ENCODE data around the gene EIF4G2. TPM values are rescaled to one million over a fixed set of nuclear protein-coding genes. Genes with fewer than 3 reads are reported as not detected.

Gene EIF4G2
- total and polyA plus RNA-seq, 2 of the 8 experiments (the other 6 are each of a cell fraction or from before 2014, with no cell fraction given) = 438 to 964 TPM

GRCh38 chr11:10771457-10771856 lies 37.3 kb downstream of the EIF4G2 start:
- WGBS, 2 experiments (ENCODE audit: extremely low coverage in 1 of 2, insufficient coverage in 1 of 2, insufficient read length in 1 of 2, insufficient replicate concordance in 2 of 2, low coverage in 1 of 2, low lambda C conversion rate in 2 of 2, missing lambda C conversion rate in 1 of 2) = 91% methylated on average over 1 of the region's 1 CpG; no CpG with 5 or more reads in 1 of the 2 experiments
- Histone ChIP-seq H3K23me2 (ENCODE audit: low read depth, low read length) (no peaks in the 10 kb centered on the region), H3K4me3 (ENCODE audit: extremely low read depth in 1 of 4, insufficient read depth in 2 of 4, low read depth in 3 of 4, low read length in 4 of 4) (no peak overlapping the region), H3K9me3 (ENCODE audit: insufficient read depth in 2 of 2, low read depth in 1 of 2, low read length in 1 of 2) (no peaks in the 10 kb centered on the region), H3K18ac (ENCODE audit: extremely low read depth, low read length) (no peak overlapping the region), H2AK5ac (ENCODE audit: low read depth, low read length) (no peak overlapping the region), H3K9ac (replicated peaks in 1 of 4; ENCODE audit: extremely low read depth in 1 of 4, low read depth in 3 of 4, low read length in 3 of 4) (no peak overlapping the region), H3K56ac (replicated peaks; ENCODE audit: insufficient read length, low read depth, low read length) (no peak overlapping the region), H4K5ac (ENCODE audit: insufficient read length, low read depth, low read length) (no peak overlapping the region), H2BK120ac (replicated peaks; ENCODE audit: low read depth, low read length) (no peak overlapping the region), H2BK5ac (ENCODE audit: low read depth, low read length) (no peak overlapping the region), H3K27me3 (replicated peaks in 1 of 4; ENCODE audit: control insufficient read depth in 3 of 4, extremely low read depth in 1 of 4, insufficient read depth in 3 of 4, low read length in 3 of 4) (no peaks in the 10 kb centered on the region), H3K79me1 (ENCODE audit: low read depth, low read length) (no peaks in the 10 kb centered on the region), H3K4ac (replicated peaks; ENCODE audit: insufficient read length, low read depth, low read length) (no peak overlapping the region), H2BK20ac (ENCODE audit: low read length) (no peak overlapping the region), H3K4me2 (ENCODE audit: insufficient read depth in 1 of 2, low read depth in 2 of 2, low read length in 2 of 2) (no peak overlapping the region), H4K8ac (ENCODE audit: extremely low read depth, insufficient read depth, low read length) (no peak overlapping the region), H3K14ac (ENCODE audit: insufficient read length) (no peak overlapping the region), H2BK15ac (ENCODE audit: low read length) (no peak overlapping the region), H3K36me3 (ENCODE audit: control insufficient read depth in 2 of 4, insufficient read depth in 4 of 4, low read length in 3 of 4) (peaks cover 8 to 65% (median 35%) of the 10 kb centered on the region in 4 experiments), H3K27ac (ENCODE audit: low read depth, low read length) (no peak overlapping the region), H3K79me2 (ENCODE audit: control insufficient read depth in 1 of 2, insufficient read depth in 2 of 2, low read length in 2 of 2) (no peaks in the 10 kb centered on the region), H4K91ac (replicated peaks; ENCODE audit: insufficient read length, low read length) (no peak overlapping the region), H4K20me1 (replicated peaks in 1 of 2; ENCODE audit: control insufficient read depth in 1 of 2, insufficient read depth in 2 of 2, low read length in 2 of 2) (peaks cover 0 to 2% of the 10 kb centered on the region in 2 experiments), H2BK12ac (ENCODE audit: low read depth, low read length) (no peak overlapping the region), H3K23ac (ENCODE audit: insufficient read length) (no peak overlapping the region), H3K4me1 (replicated peaks in 1 of 4; ENCODE audit: control insufficient read depth in 3 of 4, insufficient read depth in 4 of 4, low read length in 3 of 4) (peaks cover 0 to 6% (median 0%) of the 10 kb centered on the region in 4 experiments; a peak in 1 of 7 replicates), H2AFZ (ENCODE audit: low read length) (no peak overlapping the region)
- TF ChIP-seq SP2 (IDR thresholded peaks at IDR 0.05; ENCODE audit: low read length) = no peak
- TF ChIP-seq SIRT6 (IDR thresholded peaks at IDR 0.05; ENCODE audit: low read length) = no peak
- no peak for TF ChIP-seq HDAC6 (IDR thresholded peaks at IDR 0.05; ENCODE audit: low read depth, low read length)
- TF ChIP-seq ZNF274 (IDR thresholded peaks at IDR 0.05; ENCODE audit: borderline replicate concordance, extremely low read depth, low read length) = no peak
- no peak for TF ChIP-seq BACH1 (IDR thresholded peaks at IDR 0.05; ENCODE audit: low read length)
- no peak for TF ChIP-seq KDM5A (IDR thresholded peaks at IDR 0.05; ENCODE audit: low read length)
- no peak for TF ChIP-seq NRF1 (IDR thresholded peaks at IDR 0.05; ENCODE audit: low read depth, low read length)
- no peak for TF ChIP-seq YY1 (IDR thresholded peaks at IDR 0.05; ENCODE audit: low read depth, low read length)
- TF ChIP-seq CHD1 (IDR thresholded peaks at IDR 0.05; ENCODE audit: low read depth, low read length) = no peak
- no peak for TF ChIP-seq JUND (IDR thresholded peaks at IDR 0.05; ENCODE audit: low read length)
- no peak for TF ChIP-seq EP300 (IDR thresholded peaks at IDR 0.05; ENCODE audit: borderline replicate concordance in 1 of 2, low read depth in 2 of 2, low read length in 2 of 2)
- POLR2A ChIA-PET (ENCODE audit: partially characterized antibody) = interaction anchor here (1.0 to 1.7 kb wide), 5 partner anchors 13 to 36 kb away, joined by 4 read pairs; no protein-coding TSS in a partner anchor
- DNase-seq (ENCODE audit: low read depth in 1 of 2, low spot score in 2 of 2) (no peak), FAIRE-seq (no peak)
- CTCF ChIA-PET (ENCODE audit: partially characterized antibody) = interaction anchor here (1.1 to 4.9 kb wide), 6 partner anchors 12 to 365 kb away, joined by 3 to 64 read pairs (median 4); no protein-coding TSS in a partner anchor

Data from H1 (cell line).